HG03039 (cell line): ENCODE results near the gene CTNNA1.
"Not testable (repeated sequence)": the region's sequence is repeated elsewhere in the genome, so short reads cannot be mapped to it uniquely, and the experiment has no call there.

ENCODE experiments used
- ATAC-seq: cut with Tn5 transposase; IDR thresholded peaks from one replicate; pipeline ENCODE4 v1.9.1; 2021; ENCODE audit warnings: mild to moderate bottlenecking, moderate library complexity; ENCODE audit not compliant: unreplicated experiment

CTNNA1 gene, protein sequence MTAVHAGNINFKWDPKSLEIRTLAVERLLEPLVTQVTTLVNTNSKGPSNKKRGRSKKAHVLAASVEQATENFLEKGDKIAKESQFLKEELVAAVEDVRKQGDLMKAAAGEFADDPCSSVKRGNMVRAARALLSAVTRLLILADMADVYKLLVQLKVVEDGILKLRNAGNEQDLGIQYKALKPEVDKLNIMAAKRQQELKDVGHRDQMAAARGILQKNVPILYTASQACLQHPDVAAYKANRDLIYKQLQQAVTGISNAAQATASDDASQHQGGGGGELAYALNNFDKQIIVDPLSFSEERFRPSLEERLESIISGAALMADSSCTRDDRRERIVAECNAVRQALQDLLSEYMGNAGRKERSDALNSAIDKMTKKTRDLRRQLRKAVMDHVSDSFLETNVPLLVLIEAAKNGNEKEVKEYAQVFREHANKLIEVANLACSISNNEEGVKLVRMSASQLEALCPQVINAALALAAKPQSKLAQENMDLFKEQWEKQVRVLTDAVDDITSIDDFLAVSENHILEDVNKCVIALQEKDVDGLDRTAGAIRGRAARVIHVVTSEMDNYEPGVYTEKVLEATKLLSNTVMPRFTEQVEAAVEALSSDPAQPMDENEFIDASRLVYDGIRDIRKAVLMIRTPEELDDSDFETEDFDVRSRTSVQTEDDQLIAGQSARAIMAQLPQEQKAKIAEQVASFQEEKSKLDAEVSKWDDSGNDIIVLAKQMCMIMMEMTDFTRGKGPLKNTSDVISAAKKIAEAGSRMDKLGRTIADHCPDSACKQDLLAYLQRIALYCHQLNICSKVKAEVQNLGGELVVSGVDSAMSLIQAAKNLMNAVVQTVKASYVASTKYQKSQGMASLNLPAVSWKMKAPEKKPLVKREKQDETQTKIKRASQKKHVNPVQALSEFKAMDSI

DNA sequence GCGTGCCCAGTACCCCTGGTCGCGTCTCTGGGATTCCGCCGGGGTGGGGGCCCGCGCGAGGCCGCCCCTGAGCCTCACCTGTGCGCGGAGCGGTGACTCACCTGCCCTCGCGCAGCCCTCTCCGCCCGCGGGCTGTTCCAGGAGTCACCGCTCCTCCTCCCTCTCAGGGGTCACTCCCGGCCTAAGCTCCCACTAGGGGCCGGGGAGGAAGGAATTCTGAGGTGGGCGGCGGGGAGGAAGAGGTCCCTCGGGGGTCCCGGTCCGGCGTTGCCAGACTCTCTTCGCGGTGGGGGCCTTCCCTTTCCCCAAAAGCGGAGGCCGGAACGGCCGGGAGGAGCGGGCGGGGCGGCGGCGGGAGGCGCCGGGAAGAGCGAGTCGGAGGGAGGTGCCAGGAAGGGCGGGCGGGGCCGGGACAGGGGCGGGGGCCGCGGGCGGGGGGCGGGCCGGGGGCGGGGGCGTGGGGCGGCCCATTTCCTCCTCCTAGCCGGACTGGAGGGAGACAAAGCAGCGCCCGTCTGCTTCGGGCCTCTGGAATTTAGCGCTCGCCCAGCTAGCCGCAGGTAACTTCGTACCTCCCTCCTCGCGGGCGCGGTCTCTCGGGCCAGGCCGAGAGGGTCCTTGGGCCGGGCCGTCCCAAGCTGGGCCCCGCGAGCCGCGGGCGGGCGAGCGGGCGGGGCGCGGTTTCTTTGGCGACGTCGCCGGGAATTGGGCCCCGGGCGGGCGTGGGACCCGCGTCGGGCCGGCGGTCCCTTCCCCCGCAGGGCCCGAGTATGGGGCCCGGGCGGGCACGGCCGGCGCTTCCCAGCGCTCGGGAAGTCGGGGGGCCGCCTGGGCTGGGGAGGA is at the start of gene CTNNA1:
Gene CTNNA1, plus strand, starts transcription at position 475 of the 843 bp plus-strand sequence. CDS start 28,500 bp downstream, outside the sequence.
- peak; percentile 35 for ATAC-seq

DNA sequence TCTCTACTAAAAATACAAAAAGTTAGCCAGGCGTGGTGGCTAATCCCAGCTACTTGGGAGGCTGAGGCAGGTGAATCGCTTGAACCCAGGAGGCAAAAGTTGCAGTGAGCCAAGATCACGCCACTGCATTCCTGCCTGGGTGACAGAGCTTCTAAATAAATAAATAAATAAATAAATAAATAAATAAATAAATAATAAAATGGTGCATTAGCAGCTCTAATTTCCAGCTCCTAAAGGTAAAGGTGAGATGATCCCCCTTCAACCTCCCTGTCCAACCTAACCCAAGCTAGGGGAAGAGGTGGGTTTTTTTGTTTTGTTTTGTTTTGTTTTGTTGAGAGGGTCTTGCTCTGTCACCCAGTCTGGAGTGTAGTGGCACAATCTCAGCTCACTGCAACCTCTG is 49.4 kb upstream of the CTNNA1 start:
- not testable (repeated sequence) for ATAC-seq

DNA sequence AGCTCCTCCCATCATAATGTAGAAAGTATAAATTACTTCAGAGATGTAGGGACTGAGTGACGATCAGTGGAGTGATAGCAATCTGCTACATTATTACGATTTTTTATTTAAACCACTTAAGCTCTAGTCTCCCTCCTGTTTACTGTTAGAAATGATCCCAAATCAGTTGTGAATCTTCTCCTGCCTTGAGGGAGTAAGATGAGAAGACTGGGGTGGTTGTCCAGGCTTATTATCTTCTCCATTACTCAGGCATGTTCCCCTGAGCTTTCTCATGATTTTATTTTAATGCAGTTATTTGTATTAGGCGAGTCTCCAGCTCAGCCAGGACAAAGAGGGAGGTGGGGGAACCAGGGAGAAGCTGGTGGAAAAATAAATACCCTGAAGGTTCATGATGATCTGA is 48.2 kb upstream of the CTNNA1 start:
- ATAC-seq, result no peak

DNA sequence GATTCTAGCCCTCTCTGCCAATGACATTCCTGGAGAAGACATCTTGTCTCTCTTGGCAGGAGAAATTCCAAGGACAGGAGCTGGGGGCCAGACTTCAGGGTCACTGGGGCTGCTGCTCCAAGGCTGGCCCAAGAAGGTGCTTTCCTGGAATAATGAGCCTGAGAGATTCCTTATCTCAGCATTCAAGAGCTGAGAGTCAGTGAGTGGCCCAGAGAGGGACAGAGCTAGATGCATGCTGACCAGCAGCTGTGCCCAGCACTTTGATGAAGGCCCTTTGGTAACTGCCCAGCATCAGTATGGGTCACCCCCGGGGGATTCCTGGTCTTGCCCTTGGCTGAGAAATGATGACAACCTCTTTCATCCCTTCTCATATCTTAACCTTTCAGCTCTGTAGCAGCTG is 47.7 kb upstream of the CTNNA1 start:
- ATAC-seq, result no peak

DNA sequence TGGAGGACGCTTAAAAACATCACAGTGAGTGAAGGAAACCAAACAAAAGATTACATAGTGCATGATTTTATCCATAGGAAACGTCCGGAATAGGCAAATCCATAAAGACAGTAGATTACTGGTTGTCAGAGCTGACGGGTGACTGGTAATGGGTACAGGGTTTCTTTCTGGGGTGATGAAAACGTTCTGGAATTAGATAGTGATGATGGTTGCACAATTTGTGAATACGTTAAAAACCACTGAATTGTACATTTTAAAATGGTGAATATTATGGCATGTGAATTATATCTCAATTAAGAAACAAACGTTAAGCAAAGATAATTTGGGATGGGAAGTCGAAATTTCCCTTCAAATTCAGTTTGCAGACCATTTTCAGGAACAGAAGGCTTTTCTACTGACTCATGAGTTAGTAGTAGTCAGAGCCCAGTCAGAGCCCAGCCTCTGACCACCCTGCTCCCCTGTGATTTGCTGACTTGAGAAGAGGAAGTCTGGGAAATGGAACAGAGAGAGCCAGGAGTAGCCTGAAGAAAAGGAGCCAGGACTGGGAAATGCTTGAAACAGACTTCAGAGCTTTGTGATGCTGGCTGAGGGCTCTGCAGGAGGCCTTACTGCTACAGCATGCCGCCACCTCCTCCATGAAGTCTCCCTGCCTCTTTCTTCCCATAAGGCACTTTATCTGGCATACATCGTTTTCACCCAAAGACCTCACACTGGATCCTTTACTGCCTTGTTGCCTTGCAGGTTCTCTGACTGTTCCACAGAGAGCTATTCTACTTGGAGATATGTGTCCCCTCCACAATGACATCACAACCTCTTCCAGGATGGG is 46.4 kb upstream of the CTNNA1 start:
- no peak for ATAC-seq

DNA sequence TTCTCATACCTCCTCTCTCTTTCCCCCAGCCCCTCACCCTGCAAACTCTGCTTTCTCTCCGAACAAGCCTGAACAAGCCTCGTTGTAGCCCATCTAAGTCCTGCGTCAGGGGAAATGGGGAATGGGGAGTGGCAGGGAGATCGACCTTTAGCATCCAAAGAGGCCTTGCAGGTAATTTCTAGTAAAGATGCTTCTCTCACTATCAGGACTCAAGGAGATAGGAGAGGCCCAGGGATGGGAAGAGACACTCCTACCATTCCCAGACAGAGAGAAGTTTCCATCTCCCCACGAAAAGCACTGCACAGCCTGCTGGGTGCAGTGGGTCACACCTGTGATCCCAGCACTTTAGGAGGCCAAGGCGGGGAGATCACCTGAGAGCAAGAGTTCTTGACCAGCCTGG is 44.4 kb upstream of the CTNNA1 start:
- no peak for ATAC-seq

DNA sequence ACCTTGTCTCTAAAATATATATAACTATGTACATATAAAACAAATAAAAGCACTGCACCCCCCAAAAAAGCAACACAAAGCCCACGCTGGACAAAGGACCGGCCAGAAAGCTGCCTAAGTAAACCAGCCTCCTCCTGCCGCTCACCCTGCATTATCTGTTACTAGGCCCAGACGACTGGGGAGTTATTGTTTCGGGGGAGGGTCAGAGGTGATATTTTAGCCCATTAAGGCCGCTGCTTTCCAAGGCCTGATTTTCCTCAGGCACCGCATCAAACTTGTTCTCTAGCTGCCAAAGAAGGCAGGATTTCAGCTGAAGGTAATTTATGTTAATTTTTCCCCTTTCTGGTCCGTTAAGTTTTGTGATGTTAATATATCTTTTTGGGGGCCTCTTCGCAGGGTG is 44.0 kb upstream of the CTNNA1 start:
- no peak for ATAC-seq

DNA sequence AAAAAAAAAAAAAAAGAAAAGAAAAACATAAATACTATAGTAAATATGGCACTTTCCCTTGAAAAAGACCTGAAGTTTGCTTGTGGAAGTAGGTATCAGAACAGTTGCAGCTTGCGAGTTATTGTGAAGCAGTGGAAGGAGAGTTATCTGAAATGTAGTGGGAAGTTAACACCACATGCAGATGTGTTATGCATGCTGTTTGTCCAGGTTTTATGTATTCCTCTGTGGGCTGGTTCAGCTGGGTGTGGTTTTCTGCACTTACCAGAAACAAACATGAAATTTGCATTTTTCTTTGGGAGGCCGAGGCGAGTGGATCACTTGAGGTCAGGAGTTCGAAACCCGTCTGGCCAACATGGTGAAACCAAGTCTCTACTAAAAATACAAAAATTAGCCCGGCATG is 42.1 kb upstream of the CTNNA1 start:
- ATAC-seq, result no peak

DNA sequence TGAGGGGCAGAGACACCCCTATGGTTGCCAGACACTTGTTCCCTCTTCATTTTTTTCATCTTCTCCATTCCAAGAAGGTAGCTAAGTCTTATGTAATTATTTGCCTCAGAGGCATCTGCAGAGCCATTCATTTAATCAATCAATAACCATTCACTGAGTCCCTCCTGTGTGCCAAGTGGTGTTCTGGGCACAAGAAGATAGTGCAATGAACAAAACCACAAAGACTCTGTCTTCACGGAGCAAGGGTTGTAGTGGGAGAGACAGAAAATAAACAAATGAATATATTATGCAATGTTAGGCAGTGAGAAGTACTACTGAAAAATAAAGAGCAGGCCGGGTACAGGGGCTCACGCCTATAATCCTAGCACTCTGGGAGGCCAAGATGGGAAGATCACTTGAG is 41.4 kb upstream of the CTNNA1 start:
- ATAC-seq, result no peak

DNA sequence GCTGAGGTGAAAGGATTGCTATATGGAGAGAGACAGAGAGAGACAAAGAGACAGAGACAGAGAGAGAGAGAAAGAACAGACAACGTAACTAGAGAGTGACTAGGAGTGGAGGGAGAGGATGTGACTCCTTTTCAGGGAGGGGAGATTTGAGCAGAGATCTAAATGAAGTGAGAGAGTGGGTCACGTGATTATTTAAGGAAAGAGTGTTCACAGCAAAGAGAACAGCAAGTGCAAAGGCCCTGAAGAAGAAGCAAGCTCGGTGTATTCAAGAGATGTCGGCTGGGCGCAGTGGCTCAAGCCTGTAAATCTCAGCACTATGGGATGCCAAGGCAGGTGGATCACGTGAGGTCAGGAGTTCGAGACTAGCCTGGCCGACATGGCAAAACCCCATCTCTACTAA is 40.9 kb upstream of the CTNNA1 start:
- no peak for ATAC-seq

DNA sequence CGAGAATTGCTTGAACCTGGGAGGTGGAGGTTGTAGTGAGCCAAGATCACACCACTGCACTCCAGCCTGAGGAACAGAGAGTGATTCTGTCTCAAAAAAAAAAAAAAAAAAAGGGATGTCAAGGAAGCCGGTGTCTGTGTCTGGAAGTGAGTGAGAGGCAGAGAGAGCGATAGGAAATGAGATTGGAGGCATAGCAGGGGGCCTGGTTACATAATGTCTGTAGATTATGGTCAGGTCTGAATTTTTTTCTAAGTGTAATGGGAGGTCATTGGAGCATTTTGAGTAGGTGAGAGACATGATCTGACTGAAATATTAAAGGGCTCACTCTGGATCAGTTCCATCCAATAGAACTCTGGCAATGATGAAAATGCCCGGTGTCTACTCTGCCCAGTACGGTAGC is 40.4 kb upstream of the CTNNA1 start:
- ATAC-seq, result no peak

DNA sequence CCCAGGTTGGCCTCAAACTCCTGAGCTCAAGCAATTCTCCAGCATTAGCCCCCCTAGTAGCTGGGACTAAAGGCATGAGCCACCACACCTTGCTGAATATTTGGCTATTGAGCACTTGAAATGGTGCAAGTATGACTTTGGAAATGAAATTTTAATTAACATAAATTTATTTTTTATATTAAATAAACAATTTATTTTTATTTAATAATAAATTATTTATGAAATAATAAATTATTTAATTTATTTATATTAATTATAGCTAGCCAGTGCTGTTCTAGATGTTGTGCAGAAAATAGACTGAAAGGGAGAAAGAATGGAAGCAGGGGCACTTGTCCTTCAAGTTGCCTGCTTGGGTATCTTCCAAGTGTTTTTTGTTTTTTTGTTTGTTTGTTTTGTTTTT is 40.0 kb upstream of the CTNNA1 start:
- ATAC-seq, result no peak

DNA sequence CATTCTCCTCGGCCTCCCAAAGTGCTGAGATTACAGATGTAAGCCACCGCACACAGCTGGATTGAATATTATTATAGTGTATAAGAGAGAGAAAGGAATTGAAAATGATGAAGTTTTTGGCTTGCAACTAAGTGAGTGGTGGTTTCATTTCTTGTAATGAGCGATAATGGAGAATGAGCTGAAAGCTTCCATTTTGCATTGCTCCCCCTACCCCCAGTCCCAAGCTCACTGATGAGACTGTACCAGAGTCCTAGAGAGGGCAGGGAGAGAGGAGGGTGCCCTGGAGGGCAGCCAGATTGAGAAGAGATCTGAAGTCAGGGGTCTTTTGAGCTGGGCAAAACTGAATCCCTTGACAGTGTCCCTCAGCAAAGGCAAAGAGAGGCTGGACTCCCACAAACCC is 38.5 kb upstream of the CTNNA1 start:
- ATAC-seq, result no peak

DNA sequence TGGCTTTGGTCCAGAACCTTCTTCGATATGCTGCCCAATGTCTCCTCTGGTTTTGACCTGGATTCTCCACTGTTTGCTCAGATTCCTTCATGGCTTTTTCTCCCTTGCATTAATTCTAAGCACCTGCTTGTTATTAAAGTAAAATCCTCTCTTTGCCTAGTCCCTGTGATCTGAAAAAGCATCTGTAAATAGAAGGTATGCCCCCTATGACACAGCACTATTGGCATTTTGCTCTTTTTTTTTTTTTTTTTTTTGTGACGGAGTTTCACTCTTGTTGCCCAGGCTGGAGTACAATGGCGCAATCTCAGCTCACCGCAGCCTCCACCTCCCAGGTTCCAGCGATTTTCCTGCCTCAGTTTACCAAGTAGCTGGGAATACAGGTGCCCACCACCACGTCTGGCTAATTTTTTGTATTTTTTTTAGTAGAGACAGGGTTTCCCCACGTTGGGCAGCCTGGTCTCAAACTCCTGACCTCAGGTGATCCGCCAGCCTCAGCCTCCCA is 37.2 kb upstream of the CTNNA1 start:
- not testable (repeated sequence) for ATAC-seq

DNA sequence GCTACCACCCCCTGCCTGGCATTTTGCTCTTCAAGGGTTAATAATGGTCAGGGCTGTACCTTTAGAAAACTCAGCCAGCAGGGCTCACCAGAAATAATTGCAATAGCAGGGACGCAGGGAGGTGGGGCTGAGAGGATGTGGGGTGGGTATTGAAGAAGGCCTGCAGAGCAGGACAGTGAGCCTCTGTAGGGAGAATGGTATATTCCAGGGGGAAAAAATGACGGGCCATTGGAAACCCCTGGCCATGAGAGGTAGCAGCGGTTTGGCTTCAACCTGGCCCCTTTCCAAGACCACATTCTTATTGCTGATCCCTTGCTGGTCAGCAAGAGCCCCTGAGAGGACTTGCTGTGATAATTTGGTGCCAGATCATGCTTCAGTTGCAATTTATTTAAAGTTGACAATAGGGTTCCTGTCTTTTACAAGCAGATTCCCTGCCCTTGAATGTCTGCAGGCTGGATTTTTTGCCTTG is 36.7 kb upstream of the CTNNA1 start:
- no peak for ATAC-seq

DNA sequence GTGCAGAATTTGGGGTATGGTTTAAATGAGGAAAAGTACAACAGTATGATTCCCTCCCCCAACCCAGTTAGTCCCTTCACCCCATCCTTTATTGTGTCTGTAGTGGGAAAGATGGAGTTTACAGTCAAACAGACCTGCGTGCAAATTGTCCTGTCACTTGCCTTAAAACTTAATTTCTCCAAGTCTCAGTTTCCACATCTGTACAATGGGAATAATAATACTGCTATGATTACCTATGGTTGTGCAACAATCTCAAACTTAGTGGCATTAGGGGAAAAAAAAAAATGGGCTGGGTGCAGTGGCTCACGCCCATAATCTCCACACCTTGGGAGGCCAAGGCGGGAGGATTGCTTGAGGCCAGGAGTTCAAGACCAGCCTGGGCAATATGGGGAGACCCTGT is 35.8 kb upstream of the CTNNA1 start:
- ATAC-seq, result no peak

DNA sequence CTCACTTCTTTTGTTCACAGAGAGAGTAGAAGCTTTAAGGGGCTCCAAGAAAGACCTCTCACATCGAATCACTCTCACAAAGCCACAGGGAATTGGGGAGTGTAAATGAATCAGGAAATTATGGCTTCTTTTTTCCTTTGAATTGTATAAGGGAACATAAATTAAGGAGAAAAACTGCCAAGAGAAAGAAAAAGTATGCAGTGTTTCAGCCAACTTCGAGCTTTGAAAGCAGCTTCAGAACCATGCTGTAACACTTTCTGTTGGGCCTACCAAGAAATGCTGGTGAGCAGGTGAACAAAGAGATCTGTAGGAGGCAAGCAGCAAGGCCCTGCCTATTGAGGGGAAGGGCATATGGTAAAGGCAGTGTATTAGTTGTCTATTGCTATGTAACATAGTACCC is 33.4 kb upstream of the CTNNA1 start:
- no peak for ATAC-seq

DNA sequence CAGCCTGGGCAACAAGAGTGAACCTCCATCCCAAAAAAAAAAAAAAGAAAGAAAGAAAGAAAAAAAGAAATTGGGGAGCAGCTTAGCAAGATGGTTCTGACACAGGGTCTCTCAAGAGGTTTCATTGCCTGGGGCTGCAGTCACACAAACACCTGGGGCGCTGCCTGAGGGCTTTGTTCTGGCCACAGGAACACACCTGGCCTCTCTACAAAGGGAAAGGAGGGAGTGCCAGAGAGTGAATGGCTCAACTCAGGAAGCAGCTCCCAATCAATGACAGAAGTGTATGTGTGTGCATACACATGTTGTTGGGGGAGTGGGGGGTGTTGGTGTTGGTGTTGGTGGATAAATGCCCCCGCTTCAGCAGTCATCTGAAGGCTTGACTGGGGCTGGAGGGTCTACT is 32.4 kb upstream of the CTNNA1 start:
- no peak for ATAC-seq

DNA sequence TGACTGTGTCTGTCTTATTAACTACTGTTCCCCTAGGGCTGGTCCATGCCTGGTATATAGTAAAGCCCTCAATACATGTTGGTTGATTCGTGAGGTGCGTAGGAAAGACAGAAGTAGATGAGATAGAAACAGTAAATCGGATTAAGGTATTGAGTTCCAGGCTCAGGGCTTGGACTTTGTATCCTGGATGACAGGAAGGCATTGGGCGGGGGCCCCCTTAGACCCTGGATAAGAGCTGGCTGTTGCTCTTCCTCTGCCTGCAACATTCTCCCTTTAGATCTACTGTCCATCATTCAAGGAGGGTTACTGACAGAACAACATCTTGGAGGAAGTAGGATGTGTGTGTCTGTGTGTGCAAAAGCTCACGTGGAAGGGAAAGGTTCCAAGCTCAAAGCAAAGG is 31.2 kb upstream of the CTNNA1 start:
- ATAC-seq, result no peak
